ENCODE measurements around the gene C10orf53. TPM values are rescaled to one million over a fixed set of nuclear protein-coding genes. Genes with fewer than 3 reads are reported as not detected.

Gene C10orf53
- total and polyA plus RNA-seq, 2 of the 4 experiments (the other 2 are of a cell fraction): not detected

- TF ChIP-seq POLR2A (IDR thresholded peaks at IDR 0.05; ENCODE audit: low read depth, low read length) (no peak), BHLHE40 (IDR thresholded peaks at IDR 0.05; ENCODE audit: low read depth, low read length) (no peak), USF2 (IDR thresholded peaks at IDR 0.05; ENCODE audit: low read depth, low read length) (no peak)
- Histone ChIP-seq H4K91ac (ENCODE audit: insufficient read depth, low read depth, low read length) (no peak overlapping the region), H3K9me1 (ENCODE audit: insufficient read depth, low read length) (no peaks in the 10 kb centered on the region), H3K9me3 (ENCODE audit: control insufficient read depth, insufficient read depth, low read length) (no peaks in the 10 kb centered on the region), H2AK9ac (replicated peaks; ENCODE audit: low read depth, low read length, poor library complexity) (no peak overlapping the region), H3K4ac (ENCODE audit: low read depth, low read length) (no peak overlapping the region), H3K9ac (ENCODE audit: low read depth, low read length) (no peak overlapping the region), H3K27me3 (ENCODE audit: control insufficient read depth, insufficient read depth, low read length) (peaks cover 2% of the 10 kb centered on the region; the same call in 1 of the 2 replicates), H4K20me1 (ENCODE audit: insufficient read depth, low read length) (no peaks in the 10 kb centered on the region), H2AFZ (replicated peaks; ENCODE audit: low read length, poor library complexity) (no peak overlapping the region), H3K36me3 (ENCODE audit: control insufficient read depth, insufficient read depth, low read length) (no peaks in the 10 kb centered on the region), H3K4me2 (ENCODE audit: low read depth, low read length) (no peak overlapping the region), H3K23ac (ENCODE audit: low read depth, low read length) (no peak overlapping the region), H3K18ac (ENCODE audit: low read depth, low read length) (no peak overlapping the region), H3K27ac (ENCODE audit: insufficient read depth, low read length) (no peak overlapping the region), H4K5ac (ENCODE audit: low read depth, low read length) (no peak overlapping the region), H4K8ac (ENCODE audit: low read depth in 2 of 2, low read length in 2 of 2) (no peak overlapping the region), H2AK5ac (ENCODE audit: low read depth, low read length) (no peak overlapping the region), H2BK120ac (ENCODE audit: low read depth, low read length) (no peak overlapping the region), H3K4me3 (ENCODE audit: insufficient read depth, low read depth, low read length) (no peak overlapping the region), H3K14ac (replicated peaks; ENCODE audit: low read depth, low read length) (no peak overlapping the region), H2BK20ac (ENCODE audit: low read depth, low read length) (no peak overlapping the region), H3K79me1 (ENCODE audit: low read depth in 1 of 2, low read length in 2 of 2) (no peaks in the 10 kb centered on the region), H2BK5ac (ENCODE audit: low read depth, low read length, poor library complexity, severe bottlenecking) (no peak overlapping the region), H3K56ac (ENCODE audit: extremely low read depth, insufficient read depth, low read length) (no peak overlapping the region), H2BK15ac (ENCODE audit: low read depth, low read length) (no peak overlapping the region), H3K4me1 (ENCODE audit: control insufficient read depth, insufficient read depth, low read length) (no peaks in the 10 kb centered on the region)
- in situ Hi-C loops (cut with MboI; ENCODE audit: low sequenced_read_pairs) (no loop called here), dilution Hi-C loops (cut with HindIII; ENCODE audit: low sequenced_read_pairs, unreplicated experiment) (no loop called here), intact Hi-C loops (cut with micrococcal nuclease) (no loop called here)
- BruUV-seq (replicated peaks): no TSS peak
- ChIA-PET CTCF (no interaction called here), POLR2A (ENCODE audit: unreplicated experiment) (no interaction called here)
- ATAC-seq (ENCODE audit: low read depth) (no peak), DNase-seq (no peak)
- no CpG with 5 or more reads among the region's 8 CpGs for WGBS, 2 experiments (ENCODE audit: extremely low coverage in 2 of 2, insufficient read length in 1 of 2)
Observed at GRCh38 chr10:49661140-49661856, 18.2 kb upstream of the C10orf53 start.

All from IMR-90 (cell line).